HepG2 (cell line): ENCODE results near the gene TMEM129. TPM values are rescaled to one million over a fixed set of nuclear protein-coding genes. Genes with fewer than 3 reads are reported as not detected.
A peak's percentile ranks its signal among the peaks of the same experiment; 100 is the strongest.

Experiments
- ATAC-seq: fragments of 200-7000 bp; cut with Tn5 transposase; 3 replicates; pipeline ENCODE4 v1.9.1; 2020; ENCODE audit warnings: mild to moderate bottlenecking, moderate library complexity
- BruUV-seq: library from RNA; stranded (reverse); fragments of 400-500 nt; replicated peaks from 2 replicates; lab custom pipeline; 2021; lab: Mats Ljungman, UMichigan
- CTCF ChIA-PET: fragments of 300-600 bp; formaldehyde crosslinking; extraction: SDS; loops from one replicate; lab custom pipeline; 2021; ENCODE audit warnings: low total read pairs, inconsistent platforms, low intra/inter-chr PET ratio; lab: Yijun Ruan, JAX
- POLR2A ChIA-PET: fragments of 350-600 bp; sonication (Branson Sonifier 250); formaldehyde crosslinking; loops from one replicate; lab custom pipeline; 2020; ENCODE audit warnings: antibody characterized with exemption, inconsistent platforms; lab: Yijun Ruan, JAX
- DNase-seq: peaks from one replicate; pipeline ENCODE4 v3.0.0-alpha.2; 2015; ENCODE audit warnings: low spot score
- FAIRE-seq: peaks from 3 replicates; lab custom pipeline; 2011; peaks lifted over from hg19 to GRCh38; lab: Jason Lieb, UNC
- H2AFZ ChIP-seq: one replicate; pipeline ENCODE4 v1.6.1; 2011; ENCODE audit warnings: low read length, inconsistent platforms
- H3K27ac ChIP-seq: fragments of 300-600 bp; 3 replicates; pipeline ENCODE4 v1.8.0; 2011; ENCODE audit warnings: mixed run types, mild to moderate bottlenecking, mixed read lengths, low read length, inconsistent platforms; ENCODE audit not compliant: insufficient read depth; ENCODE audit errors: extremely low read length
- H3K27me3 ChIP-seq, 2 experiments: fragments of 200-600 bp in 1 of 2; 2 replicates in 1 of 2; 3 replicates in 1 of 2; pipeline versions ENCODE4 v1.6.0 to v1.8.0; 2011; ENCODE audit warnings: low read length in 2 of 2, mild to moderate bottlenecking in 2 of 2, moderate library complexity in 2 of 2, inconsistent platforms in 1 of 2; ENCODE audit not compliant: insufficient read depth in 2 of 2, control insufficient read depth in 1 of 2
- H3K36me3 ChIP-seq, 2 experiments: fragments of 200-600 bp in 1 of 2; replicated peaks in 1 of 2; 2 replicates in 1 of 2; 3 replicates in 1 of 2; pipeline versions ENCODE4 v1.5.1 to v1.8.0; 2011; ENCODE audit warnings: low read length in 2 of 2, inconsistent platforms in 1 of 2; ENCODE audit not compliant: insufficient read depth in 2 of 2, control insufficient read depth in 1 of 2
- H3K4me1 ChIP-seq: 2 replicates; pipeline ENCODE4 v1.5.1; 2012; ENCODE audit warnings: low read length, inconsistent platforms; ENCODE audit not compliant: insufficient read depth
- H3K4me2 ChIP-seq: 2 replicates; pipeline ENCODE4 v1.6.0; 2011; ENCODE audit warnings: low read depth, low read length, inconsistent platforms
- H3K4me3 ChIP-seq, 3 experiments: fragments of 200-600 bp in 1 of 3; sonication (generic), shearing (Covaris generic) in 1 of 3; replicated peaks in 1 of 3; 2 replicates each; pipeline ENCODE4 v1.5.1; 2011 to 2016; ENCODE audit warnings: low read length in 3 of 3, inconsistent platforms in 2 of 3, low read depth in 2 of 3, mild to moderate bottlenecking in 2 of 3, control low read depth in 1 of 3, mixed read lengths in 1 of 3; ENCODE audit not compliant: insufficient read depth in 1 of 3
- H3K79me2 ChIP-seq: one replicate; pipeline ENCODE4 v1.6.1; 2011; ENCODE audit warnings: low read length, inconsistent platforms; ENCODE audit not compliant: insufficient read depth
- H3K9ac ChIP-seq: 2 replicates; pipeline ENCODE4 v1.6.0; 2011; ENCODE audit warnings: mild to moderate bottlenecking, low read depth, low read length, inconsistent platforms; ENCODE audit not compliant: insufficient read depth
- H3K9me3 ChIP-seq: 2 replicates; pipeline ENCODE4 v1.5.1; 2012; ENCODE audit warnings: mild to moderate bottlenecking, low read length
- H4K20me1 ChIP-seq: 2 replicates; pipeline ENCODE4 v1.6.0; 2011; ENCODE audit warnings: inconsistent platforms, mild to moderate bottlenecking, low read length, moderate library complexity; ENCODE audit not compliant: insufficient read depth
- BATF2 ChIP-seq: sonication (generic); formaldehyde crosslinking; IDR thresholded peaks from 2 replicates; pipeline ENCODE4 v1.8.0; 2022; ENCODE audit warnings: mild to moderate bottlenecking, missing genetic modification reagents, moderate library complexity
- CBX1 ChIP-seq: IDR thresholded peaks from one replicate; pipeline ENCODE4 v1.6.1; 2016; ENCODE audit warnings: antibody characterized with exemption, low read depth
- CBX2 ChIP-seq, 2 experiments: fragments of 200-600 bp in 1 of 2; sonication (generic); formaldehyde crosslinking in 1 of 2; IDR thresholded peaks; 2 replicates each; pipeline versions ENCODE4 v1.7.0 to v1.8.1; 2018 to 2022; ENCODE audit warnings: low read depth in 2 of 2, low read length in 1 of 2, mild to moderate bottlenecking in 1 of 2, missing genetic modification reagents in 1 of 2
- FOXK2 ChIP-seq: fragments of 450-650 bp; IDR thresholded peaks from 2 replicates; pipeline ENCODE4 v1.6.1; 2016
- HMGA1 ChIP-seq: sonication (generic); formaldehyde crosslinking; conservative IDR thresholded peaks from 2 replicates; pipeline ENCODE4 v1.4.0; 2020; ENCODE audit warnings: missing genetic modification reagents
- IRX3 ChIP-seq: sonication (generic); formaldehyde crosslinking; IDR thresholded peaks from 2 replicates; pipeline ENCODE4 v1.8.1; 2023; ENCODE audit warnings: mild to moderate bottlenecking, low read depth, missing genetic modification reagents, borderline replicate concordance
- MAF1 ChIP-seq: sonication (generic); formaldehyde crosslinking; IDR thresholded peaks from 2 replicates; pipeline ENCODE4 v1.5.0; 2020; ENCODE audit warnings: missing genetic modification reagents, borderline replicate concordance
- MXD1 ChIP-seq: sonication (generic); formaldehyde crosslinking; IDR thresholded peaks from 2 replicates; pipeline ENCODE4 v1.4.0; 2020; ENCODE audit warnings: mild to moderate bottlenecking, missing genetic modification reagents
- NR2F6 ChIP-seq, 2 experiments: IDR thresholded peaks; 2 replicates each; pipeline ENCODE4 v1.6.1; 2016; ENCODE audit warnings: antibody characterized with exemption in 1 of 2, mild to moderate bottlenecking in 1 of 2
- SPEN ChIP-seq: sonication (generic); formaldehyde crosslinking; IDR thresholded peaks from 2 replicates; pipeline ENCODE4 v1.5.1; 2020; ENCODE audit warnings: low read depth, mild to moderate bottlenecking, missing genetic modification reagents
- TARDBP ChIP-seq: sonication (generic); formaldehyde crosslinking; IDR thresholded peaks from 2 replicates; pipeline ENCODE4 v1.8.0; 2022; ENCODE audit warnings: mild to moderate bottlenecking, missing genetic modification reagents
- U2AF1 ChIP-seq: fragments of 200-400 bp; formaldehyde crosslinking; optimal IDR thresholded peaks from 2 replicates; pipeline ENCODE3; 2017; ENCODE audit warnings: mild to moderate bottlenecking, low read depth, low read length
- ZBTB49 ChIP-seq: sonication (generic); formaldehyde crosslinking; IDR thresholded peaks from 2 replicates; pipeline ENCODE4 v1.4.0; 2020; ENCODE audit warnings: missing genetic modification reagents, borderline replicate concordance
- ZNF547 ChIP-seq: sonication (generic); formaldehyde crosslinking; IDR thresholded peaks from 2 replicates; pipeline ENCODE4 v1.5.1; 2020; ENCODE audit warnings: mild to moderate bottlenecking, missing genetic modification reagents
- ZNF550 ChIP-seq: sonication (generic); formaldehyde crosslinking; IDR thresholded peaks from 2 replicates; pipeline ENCODE4 v1.4.0; 2020; ENCODE audit warnings: mild to moderate bottlenecking, missing genetic modification reagents, borderline replicate concordance
- WGBS: methylation state at CpG from one replicate; pipeline ENCODE4 v1.1.6; 2017; ENCODE audit warnings: low lambda C conversion rate; 5-methylcytosine and 5-hydroxymethylcytosine counted together
- in situ Hi-C: cut with HindIII; loops from 2 replicates; pipeline ENCODE4 v1.10.0; 2017; ENCODE audit warnings: low pct_unique_long_range_greater_than_20kb; ENCODE audit not compliant: extremely low pct_ligation_motif_present
- intact Hi-C: fragments of 100-400 bp; cut with micrococcal nuclease; formaldehyde crosslinking; loops from one replicate; pipeline ENCODE4 v1.10.0; 2022; ENCODE audit not compliant: unreplicated experiment
- polyA plus RNA-seq, 8 experiments: library from polyadenylated mRNA; depleted of rRNA in 3 of 8; stranded (reverse) in 7 of 8; unstranded in 1 of 8; fragments of >200 nt; fragmentation: Illumina TruSeq in 4 of 8; extraction: Trizol in 4 of 8; gene quantifications; 2 replicates each; pipeline versions ENCODE4 v1.2.1 to v1.2.3, GENCODE V29; 2011 to 2016; ENCODE audit warnings: low read depth in 4 of 8, missing spikeins in 1 of 8, mixed read lengths in 1 of 8; ENCODE audit not compliant: insufficient read depth in 1 of 8
- total RNA-seq, 5 experiments: library from RNA; depleted of rRNA; stranded (reverse); fragments of >200 nt; fragmentation: Illumina TruSeq; extraction: Trizol; gene quantifications; 2 replicates each; pipeline ENCODE4 v1.2.3, GENCODE V29; 2016; ENCODE audit warnings: low read depth in 1 of 5
- TF ChIP-seq, protein P1 (sequence below): sonication (generic); formaldehyde crosslinking; conservative IDR thresholded peaks from 2 replicates; pipeline ENCODE4 v1.8.0; 2022; ENCODE audit warnings: mild to moderate bottlenecking, moderate library complexity, missing genetic modification reagents

TMEM129 gene
- total and polyA plus RNA-seq, 2 of the 13 experiments (the other 11 are each of a cell fraction or from before 2014, with no cell fraction given), result 19.0 to 25.8 TPM

- TF ChIP-seq CBX2 (IDR thresholded peaks at IDR 0.05; ENCODE audit: low read depth, low read length) (no peak), CBX2 (CRISPR knock-in tag; IDR thresholded peaks at IDR 0.05; ENCODE audit: low read depth) (no peak), IRX3 (no peak), TARDBP (CRISPR knock-in tag) (no peak), U2AF1 (peak; percentile 52)
Observed at GRCh38 chr4:1767770-1768366, 46.7 kb upstream of the TMEM129 start (continued).

DNA sequence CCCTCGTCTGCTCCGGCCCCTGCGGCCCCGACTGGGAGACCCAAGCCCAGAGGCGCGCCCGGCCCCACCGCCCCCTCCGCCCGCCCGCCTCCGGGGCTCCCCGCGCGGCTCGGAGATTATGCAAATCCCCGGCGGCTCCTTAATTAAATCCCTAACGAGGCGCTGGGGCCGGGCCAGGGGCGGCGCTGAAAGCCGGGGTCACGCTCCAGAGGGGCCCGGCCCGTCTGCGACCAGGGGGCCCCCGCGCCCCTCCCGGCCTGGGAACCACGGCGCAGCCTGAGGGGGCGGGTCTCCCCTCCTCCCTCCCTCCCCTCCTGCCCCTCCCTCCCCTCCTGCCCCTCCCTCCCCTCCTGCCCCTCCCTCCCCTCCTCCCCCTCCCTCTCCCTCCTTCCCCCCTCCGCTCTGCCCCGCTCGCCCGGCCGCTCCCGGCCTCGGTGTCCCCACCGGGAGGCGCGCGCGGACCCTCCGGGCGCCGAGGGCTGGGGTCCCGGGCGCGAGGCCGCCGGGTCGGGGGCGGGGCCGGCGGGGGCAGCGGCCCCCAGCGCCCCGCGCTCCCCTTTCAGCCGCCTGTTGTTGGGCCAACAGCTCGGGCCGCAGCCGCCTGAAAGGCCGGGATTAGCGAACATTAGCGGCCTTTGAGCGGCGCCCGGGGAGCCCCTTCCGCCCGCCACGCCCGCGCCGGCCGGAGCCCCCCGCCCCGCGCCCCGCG, 46.1 kb upstream of the TMEM129 start:
- intact Hi-C loops (loop anchor here (2.0 kb wide), 2 partner anchors 16 to 20 kb away; no protein-coding TSS in a partner anchor), in situ Hi-C loops (no loop called here)
- Histone ChIP-seq H2AFZ (no peak overlapping the region), H3K4me1 (peaks cover 83% of the 10 kb centered on the region), H3K4me2 (peak overlapping the region; percentile 88), H3K9me3 (no peaks in the 10 kb centered on the region), H3K27ac (peak overlapping the region; percentile 93), H3K9ac (peak overlapping the region; percentile 71), H3K79me2 (no peaks in the 10 kb centered on the region), H3K36me3 (no peaks in the 10 kb centered on the region), H4K20me1 (no peaks in the 10 kb centered on the region), H3K27me3 (no peaks in the 10 kb centered on the region), H3K4me3 (peak overlapping the region; percentile 42 to 71 (median 59); a peak in 4 of 6 replicates)
- DNase-seq (no peak), ATAC-seq (peak; percentile 0; the same call in 2 of the 3 replicates), FAIRE-seq (no peak)
- WGBS, result 3% methylated on average over 27 of the region's 84 CpGs
- ChIA-PET CTCF (interaction anchor here (1.3 to 1.8 kb wide), 2 partner anchors 20 to 43 kb away, joined by 5 read pairs; no protein-coding TSS in a partner anchor), POLR2A (interaction anchor here (1.1 to 34.3 kb wide), 8 partner anchors 8 to 97 kb away, joined by 6 to 1258 read pairs (median 20); partner anchors contain the start of gene FGFR3)
- no TSS peak for BruUV-seq
- TF ChIP-seq SPEN (CRISPR knock-in tag) (no peak; the same call in 1 of the 2 replicates), ZNF547 (CRISPR knock-in tag) (no peak), NR2F6 (IDR thresholded peaks at IDR 0.05) (no peak), NR2F6 (CRISPR knock-in tag; IDR thresholded peaks at IDR 0.05) (peak; percentile 56; the same call in 1 of the 2 replicates), CBX1 (no peak), MXD1 (CRISPR knock-in tag) (no peak), MAF1 (CRISPR knock-in tag) (no peak), FOXK2 (no peak), ZNF550 (CRISPR knock-in tag) (no peak), ZBTB49 (CRISPR knock-in tag) (no peak), BATF2 (CRISPR knock-in tag) (no peak), HMGA1 (no peak)
- TF ChIP-seq, protein P1, sequence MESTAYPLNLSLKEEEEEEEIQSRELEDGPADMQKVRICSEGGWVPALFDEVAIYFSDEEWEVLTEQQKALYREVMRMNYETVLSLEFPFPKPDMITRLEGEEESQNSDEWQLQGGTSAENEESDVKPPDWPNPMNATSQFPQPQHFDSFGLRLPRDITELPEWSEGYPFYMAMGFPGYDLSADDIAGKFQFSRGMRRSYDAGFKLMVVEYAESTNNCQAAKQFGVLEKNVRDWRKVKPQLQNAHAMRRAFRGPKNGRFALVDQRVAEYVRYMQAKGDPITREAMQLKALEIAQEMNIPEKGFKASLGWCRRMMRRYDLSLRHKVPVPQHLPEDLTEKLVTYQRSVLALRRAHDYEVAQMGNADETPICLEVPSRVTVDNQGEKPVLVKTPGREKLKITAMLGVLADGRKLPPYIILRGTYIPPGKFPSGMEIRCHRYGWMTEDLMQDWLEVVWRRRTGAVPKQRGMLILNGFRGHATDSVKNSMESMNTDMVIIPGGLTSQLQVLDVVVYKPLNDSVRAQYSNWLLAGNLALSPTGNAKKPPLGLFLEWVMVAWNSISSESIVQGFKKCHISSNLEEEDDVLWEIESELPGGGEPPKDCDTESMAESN, result no peak
